IMR-90 (cell line): ENCODE measurements around the gene DBNDD1. TPM values are rescaled to one million over a fixed set of nuclear protein-coding genes. Genes with fewer than 3 reads are reported as not detected.

Source experiments
- ATAC-seq: fragments of 200-7000 bp; cut with Tn5 transposase; 2 replicates; pipeline ENCODE4 v1.9.1; 2020; ENCODE audit warnings: low read depth, mild to moderate bottlenecking, moderate library complexity
- BruUV-seq: library from RNA; stranded (reverse); fragments of 400-500 nt; replicated peaks from 2 replicates; lab custom pipeline; 2021; lab: Mats Ljungman, UMichigan
- CTCF ChIA-PET: fragments of 300-600 bp; formaldehyde crosslinking; extraction: SDS; loops from one replicate; lab custom pipeline; 2021; ENCODE audit warnings: antibody characterized with exemption; lab: Yijun Ruan, JAX
- POLR2A ChIA-PET: fragments of 300-600 bp; sonication (Branson Sonifier 250); formaldehyde crosslinking; loops from one replicate; lab custom pipeline; 2022; ENCODE audit warnings: antibody characterized with exemption; ENCODE audit not compliant: unreplicated experiment; lab: Charles Lee
- DNase-seq: peaks from one replicate; pipeline ENCODE4 v3.0.0; 2013
- H2AFZ ChIP-seq: replicated peaks from 2 replicates; pipeline ENCODE3; 2013; ENCODE audit warnings: low read length, mild to moderate bottlenecking; ENCODE audit not compliant: poor library complexity
- H2AK5ac ChIP-seq: 2 replicates; pipeline ENCODE4 v1.6.1; 2013; ENCODE audit warnings: low read depth, low read length, inconsistent platforms
- H2AK9ac ChIP-seq: replicated peaks from 2 replicates; pipeline ENCODE3; 2013; ENCODE audit warnings: mild to moderate bottlenecking, low read depth, low read length, moderate library complexity; ENCODE audit not compliant: poor library complexity
- H2BK120ac ChIP-seq: 2 replicates; pipeline ENCODE4 v1.6.1; 2013; ENCODE audit warnings: low read depth, low read length, inconsistent platforms
- H2BK15ac ChIP-seq: 3 replicates; pipeline ENCODE4 v1.6.1; 2013; ENCODE audit warnings: low read depth, low read length, inconsistent platforms
- H2BK20ac ChIP-seq: 2 replicates; pipeline ENCODE4 v1.6.1; 2013; ENCODE audit warnings: low read depth, mild to moderate bottlenecking, inconsistent platforms, low read length, moderate library complexity
- H2BK5ac ChIP-seq: 2 replicates; pipeline ENCODE4 v1.6.1; 2013; ENCODE audit warnings: mild to moderate bottlenecking, low read depth, low read length, inconsistent platforms; ENCODE audit not compliant: poor library complexity, severe bottlenecking
- H3K14ac ChIP-seq: replicated peaks from 2 replicates; pipeline ENCODE4 v1.6.1; 2013; ENCODE audit warnings: low read depth, low read length, inconsistent platforms
- H3K18ac ChIP-seq: 2 replicates; pipeline ENCODE4 v1.6.1; 2013; ENCODE audit warnings: low read depth, low read length, control low read depth
- H3K23ac ChIP-seq: 2 replicates; pipeline ENCODE4 v1.6.1; 2013; ENCODE audit warnings: low read depth, low read length, inconsistent platforms
- H3K27ac ChIP-seq: 2 replicates; pipeline ENCODE4 v1.5.1; 2013; ENCODE audit warnings: mild to moderate bottlenecking, control low read depth, low read length; ENCODE audit not compliant: insufficient read depth
- H3K27me3 ChIP-seq: 2 replicates; pipeline ENCODE4 v1.6.1; 2013; ENCODE audit warnings: low read length; ENCODE audit not compliant: control insufficient read depth, insufficient read depth
- H3K36me3 ChIP-seq: 2 replicates; pipeline ENCODE4 v1.6.1; 2013; ENCODE audit warnings: low read length, mixed read lengths; ENCODE audit not compliant: control insufficient read depth, insufficient read depth
- H3K4ac ChIP-seq: 2 replicates; pipeline ENCODE4 v1.6.1; 2013; ENCODE audit warnings: low read depth, low read length, inconsistent platforms
- H3K4me1 ChIP-seq: 2 replicates; pipeline ENCODE4 v1.6.1; 2013; ENCODE audit warnings: low read length, mixed read lengths; ENCODE audit not compliant: control insufficient read depth, insufficient read depth
- H3K4me2 ChIP-seq: 2 replicates; pipeline ENCODE4 v1.6.1; 2013; ENCODE audit warnings: low read depth, mild to moderate bottlenecking, control low read depth, low read length, moderate library complexity
- H3K4me3 ChIP-seq: 2 replicates; pipeline ENCODE4 v1.5.1; 2013; ENCODE audit warnings: low read depth, mild to moderate bottlenecking, control low read depth, low read length, moderate library complexity; ENCODE audit not compliant: insufficient read depth
- H3K56ac ChIP-seq: 2 replicates; pipeline ENCODE4 v1.6.1; 2013; ENCODE audit warnings: low read length, inconsistent platforms; ENCODE audit not compliant: insufficient read depth; ENCODE audit errors: extremely low read depth
- H3K79me1 ChIP-seq, 2 experiments: 2 replicates each; pipeline ENCODE4 v1.6.1; 2013; ENCODE audit warnings: low read length in 2 of 2, inconsistent platforms in 1 of 2, low read depth in 1 of 2
- H3K9ac ChIP-seq: 2 replicates; pipeline ENCODE4 v1.6.1; 2013; ENCODE audit warnings: low read depth, low read length, control low read depth
- H3K9me1 ChIP-seq: 2 replicates; pipeline ENCODE4 v1.6.1; 2013; ENCODE audit warnings: low read length, inconsistent platforms; ENCODE audit not compliant: insufficient read depth
- H3K9me3 ChIP-seq: 2 replicates; pipeline ENCODE4 v1.6.1; 2013; ENCODE audit warnings: low read length; ENCODE audit not compliant: control insufficient read depth, insufficient read depth
- H4K20me1 ChIP-seq: 2 replicates; pipeline ENCODE4 v1.6.1; 2013; ENCODE audit warnings: low read length, inconsistent platforms; ENCODE audit not compliant: insufficient read depth
- H4K5ac ChIP-seq: 2 replicates; pipeline ENCODE4 v1.6.1; 2013; ENCODE audit warnings: mild to moderate bottlenecking, low read depth, low read length, control low read depth
- H4K8ac ChIP-seq, 2 experiments: 2 replicates each; pipeline ENCODE4 v1.6.1; 2013; ENCODE audit warnings: low read depth in 2 of 2, low read length in 2 of 2, control low read depth in 1 of 2, inconsistent platforms in 1 of 2
- H4K91ac ChIP-seq: 2 replicates; pipeline ENCODE4 v1.6.1; 2013; ENCODE audit warnings: low read depth, low read length, inconsistent platforms; ENCODE audit not compliant: insufficient read depth
- CTCF ChIP-seq: conservative IDR thresholded peaks from 2 replicates; pipeline ENCODE4 v1.5.1; 2012; ENCODE audit warnings: mild to moderate bottlenecking, low read depth, low read length, improper control_type of control experiment
- RAD21 ChIP-seq: IDR thresholded peaks from 2 replicates; pipeline ENCODE4 v1.6.1; 2012; ENCODE audit warnings: low read length, improper control_type of control experiment
- USF2 ChIP-seq: fragments of 150-350 bp; IDR thresholded peaks from 2 replicates; pipeline ENCODE4 v1.6.1; 2017; ENCODE audit warnings: mild to moderate bottlenecking, antibody characterized with exemption, low read length, low read depth
- WGBS, 2 experiments: methylation state at CpG; one replicate each; pipeline versions ENCODE4 v1.1.5 to v1.1.7; 2013; ENCODE audit warnings: missing lambda C conversion rate in 2 of 2; ENCODE audit not compliant: insufficient read length in 1 of 2; ENCODE audit errors: extremely low coverage in 2 of 2; 5-methylcytosine and 5-hydroxymethylcytosine counted together
- dilution Hi-C: fragments of 300-500 bp; cut with HindIII; formaldehyde crosslinking; loops from one replicate; pipeline ENCODE4 v1.14.3; 2018; ENCODE audit warnings: low sequenced_read_pairs; ENCODE audit not compliant: unreplicated experiment
- in situ Hi-C: fragments of 300-500 bp; cut with MboI; formaldehyde crosslinking; loops from 3 replicates; pipeline ENCODE4 v1.14.3; 2019; ENCODE audit warnings: low sequenced_read_pairs, inconsistent platforms, mixed read lengths
- intact Hi-C: fragments of 100-400 bp; cut with micrococcal nuclease; formaldehyde crosslinking; loops from 2 replicates; pipeline ENCODE4 v1.10.0; 2022
- polyA plus RNA-seq, 3 experiments: library from polyadenylated mRNA; depleted of rRNA; stranded (reverse); fragments of >200 nt; gene quantifications; 2 replicates each; pipeline ENCODE4 v1.2.3, GENCODE V29; 2012; ENCODE audit warnings: low replicate concordance in 1 of 3
- total RNA-seq: library from RNA; depleted of rRNA; stranded (reverse); fragments of >200 nt; gene quantifications from 2 replicates; pipeline ENCODE4 v1.2.3, GENCODE V29; 2012

DBNDD1 gene
- total and polyA plus RNA-seq, 2 of the 4 experiments (the other 2 are of a cell fraction), result 3.4 to 23.0 TPM

- H3K36me3 ChIP-seq, result peaks cover 9% of the 10 kb centered on the region
- no peaks in the 10 kb centered on the region; the same call in none of the 2 replicates for H3K9me1 ChIP-seq
- H3K4me1 ChIP-seq, result peaks cover 3% of the 10 kb centered on the region
- dilution Hi-C loops (no loop called here), intact Hi-C loops (loop anchor here (10.0 kb wide), 1 partner anchor 101 kb away; the partner anchor contains the start of gene TUBB3), in situ Hi-C loops (no loop called here)
- no peak overlapping the region for H2BK5ac ChIP-seq
- no peak overlapping the region for H2AFZ ChIP-seq
- H4K8ac ChIP-seq, result no peak overlapping the region
- H4K20me1 ChIP-seq, result no peaks in the 10 kb centered on the region; the same call in 1 of the 2 replicates
- CTCF ChIA-PET, result no interaction called here
- no peak overlapping the region for H2BK15ac ChIP-seq
- POLR2A ChIA-PET, result no interaction called here
- H3K27me3 ChIP-seq, result no peaks in the 10 kb centered on the region
- BruUV-seq, result no TSS peak
- no peak overlapping the region for H2AK9ac ChIP-seq
- ATAC-seq, result no peak
- H4K91ac ChIP-seq, result no peak overlapping the region
- H3K27ac ChIP-seq, result no peak overlapping the region
- H3K56ac ChIP-seq, result no peak overlapping the region
- H3K4me3 ChIP-seq, result no peak overlapping the region
- no peak overlapping the region for H3K4me2 ChIP-seq
- H3K4ac ChIP-seq, result no peak overlapping the region
- H3K79me1 ChIP-seq, result peaks cover 10 to 31% of the 10 kb centered on the region in 2 experiments
- no peak overlapping the region for H2BK120ac ChIP-seq
- no peak for DNase-seq
- no peak overlapping the region for H4K5ac ChIP-seq
- WGBS, 2 experiments, result 93% methylated on average over 3 of the region's 8 CpGs; no CpG with 5 or more reads in 1 of the 2 experiments
- H2AK5ac ChIP-seq, result no peak overlapping the region
- H3K18ac ChIP-seq, result no peak overlapping the region
- no peak overlapping the region for H3K23ac ChIP-seq
- no peak overlapping the region for H2BK20ac ChIP-seq
- H3K9me3 ChIP-seq, result no peaks in the 10 kb centered on the region
- H3K14ac ChIP-seq, result no peak overlapping the region
- H3K9ac ChIP-seq, result no peak overlapping the region
- TF ChIP-seq USF2, result no peak
- no peak for TF ChIP-seq CTCF
- TF ChIP-seq RAD21, result no peak
Measured at GRCh38 chr16:90026135-90026534, 6.9 kb upstream of the DBNDD1 start.
